Measurements from ENCODE around the gene SSPN. TPM values are rescaled to one million over a fixed set of nuclear protein-coding genes. Genes with fewer than 3 reads are reported as not detected.

Gene SSPN
- total RNA-seq, 2 donors from 2014 or later, result 103 to 114 TPM

DNA sequence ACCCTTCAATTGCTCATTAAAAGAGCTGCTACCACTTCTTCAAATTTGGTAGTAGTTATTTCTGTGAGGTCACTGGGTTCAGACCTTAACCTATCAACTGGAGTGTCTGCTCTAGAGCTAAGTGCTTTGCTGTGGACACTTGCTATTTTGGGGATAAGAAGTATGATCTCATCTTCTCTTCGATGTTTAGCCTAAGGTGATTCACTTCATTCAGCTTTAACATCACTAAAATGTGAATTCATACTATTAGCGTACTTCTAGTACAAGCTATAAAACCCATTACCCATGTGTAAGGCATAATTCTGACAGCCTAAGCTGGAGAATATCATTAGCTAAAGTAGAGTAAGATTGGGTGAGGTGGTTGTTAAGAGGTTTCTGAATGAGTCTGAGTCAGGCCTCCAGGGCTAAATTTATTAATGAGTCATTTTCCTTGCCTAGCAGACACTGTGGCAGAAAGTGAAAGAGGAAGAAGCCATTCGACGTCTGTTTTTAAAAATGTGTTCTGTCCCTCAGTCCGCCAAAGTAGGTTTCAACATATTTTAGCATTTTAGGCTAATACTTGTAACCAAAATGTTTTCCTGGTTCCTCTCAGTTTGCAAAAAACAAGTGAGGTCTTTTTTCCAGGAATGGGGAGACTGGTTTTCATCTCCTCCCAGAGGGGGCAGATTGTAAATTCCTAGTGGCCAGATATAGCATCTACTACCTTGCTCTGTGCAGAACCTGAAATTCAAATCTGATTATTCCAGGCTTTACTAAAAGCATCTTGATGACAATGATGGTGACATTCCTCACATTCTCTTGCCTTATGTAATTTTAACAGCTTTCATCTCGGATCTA, 103.6 kb downstream of the SSPN start:
- DNase-seq, result no peak
- intact Hi-C loops (cut with DNase I), result no loop called here
- peak; percentile 89 to 97 for ATAC-seq

DNA sequence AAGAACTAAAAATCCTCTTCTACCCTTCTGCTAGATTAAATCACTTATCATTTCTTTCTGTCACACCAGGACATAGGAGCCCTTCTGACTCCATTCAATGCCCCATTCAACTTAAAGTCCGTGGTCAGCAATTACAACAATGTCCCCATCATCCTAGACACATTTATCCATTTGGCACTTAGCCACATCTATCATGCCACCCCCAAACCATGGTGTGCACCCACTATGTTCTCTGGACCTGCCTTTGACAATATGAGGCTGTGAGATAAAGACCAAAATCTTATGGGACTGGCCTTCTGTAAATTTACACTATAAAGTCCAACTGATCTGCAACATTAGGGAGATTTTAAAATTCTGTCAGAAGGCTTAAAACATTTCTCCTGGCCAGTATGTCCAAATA, 104.4 kb downstream of the SSPN start:
- ATAC-seq (no peak), DNase-seq (no peak)
- intact Hi-C loops (cut with DNase I), result no loop called here

Other genes starting within 250 kb of the SSPN start
- gene RASSF8, start 236.9 kb upstream of the SSPN start, total RNA-seq, result 10 to 100 TPM; 60.0 to 81.4 TPM
- 10 to 100 TPM; 18.6 to 35.8 TPM for gene BHLHE41, start 70.5 kb upstream of the SSPN start, total RNA-seq